ENCODE measurements around the gene TCERG1L.

The TCERG1L gene

GRCh38 chr10:131311661-131312477 is at the start of gene TCERG1L:
Gene TCERG1L, minus strand, starts transcription at chr10:131311721. Its CDS starts 86 bp downstream, at chr10:131311635.
- no peaks in the 10 kb centered on the region for H3K27me3 ChIP-seq (ENCODE audit: control insufficient read depth, insufficient read depth, low read length)
- H3K27ac ChIP-seq (ENCODE audit: low read length), result no peak within 1 kb of the TSS
- no CpG with 5 or more reads among the region's 104 CpGs for WGBS (ENCODE audit: insufficient coverage, insufficient read length)
- peaks cover 28% of the 10 kb centered on the region for H3K9me3 ChIP-seq (ENCODE audit: control insufficient read depth, insufficient read depth, low read length)
- H3K36me3 ChIP-seq (ENCODE audit: control insufficient read depth, insufficient read depth, low read length), result no peaks in the 10 kb centered on the region
- DNase-seq (ENCODE audit: low read depth, low spot score), result no peak
- no peak within 1 kb of the TSS for H3K4me3 ChIP-seq (ENCODE audit: low read length)
- no peaks in the 10 kb centered on the region for H3K4me1 ChIP-seq (ENCODE audit: control insufficient read depth, insufficient read depth, low read length)

- Histone ChIP-seq H3K36me3 (ENCODE audit: control insufficient read depth, insufficient read depth, low read length) (no peaks in the 10 kb centered on the region), H3K4me3 (ENCODE audit: low read length) (no peak overlapping the region), H3K4me1 (ENCODE audit: control insufficient read depth, insufficient read depth, low read length) (no peaks in the 10 kb centered on the region), H3K27ac (ENCODE audit: low read length) (no peak overlapping the region), H3K9me3 (ENCODE audit: control insufficient read depth, insufficient read depth, low read length) (peaks cover 28% of the 10 kb centered on the region), H3K27me3 (ENCODE audit: control insufficient read depth, insufficient read depth, low read length) (no peaks in the 10 kb centered on the region)
- no peak for DNase-seq (ENCODE audit: low read depth, low spot score)
- no CpG with 5 or more reads among the region's 13 CpGs for WGBS (ENCODE audit: insufficient coverage, insufficient read length)
These were observed 47.4 kb upstream of the TCERG1L start for GRCh38 chr10:131358741-131359442.

- no peaks in the 10 kb centered on the region for H3K36me3 ChIP-seq (ENCODE audit: control insufficient read depth, insufficient read depth, low read length)
- H3K9me3 ChIP-seq (ENCODE audit: control insufficient read depth, insufficient read depth, low read length), result peaks cover 18% of the 10 kb centered on the region
- H3K4me3 ChIP-seq (ENCODE audit: low read length), result no peak overlapping the region
- no CpG with 5 or more reads among the region's 7 CpGs for WGBS (ENCODE audit: insufficient coverage, insufficient read length)
- H3K4me1 ChIP-seq (ENCODE audit: control insufficient read depth, insufficient read depth, low read length), result no peaks in the 10 kb centered on the region
- H3K27ac ChIP-seq (ENCODE audit: low read length), result no peak overlapping the region
- H3K27me3 ChIP-seq (ENCODE audit: control insufficient read depth, insufficient read depth, low read length), result no peaks in the 10 kb centered on the region
- DNase-seq (ENCODE audit: low read depth, low spot score), result no peak
These were observed 44.9 kb upstream of the TCERG1L start for GRCh38 chr10:131356442-131356841.

GRCh38 chr10:131355881-131356280 is 44.4 kb upstream of the TCERG1L start:
- H3K36me3 ChIP-seq (ENCODE audit: control insufficient read depth, insufficient read depth, low read length), result no peaks in the 10 kb centered on the region
- no peak overlapping the region for H3K27ac ChIP-seq (ENCODE audit: low read length)
- H3K9me3 ChIP-seq (ENCODE audit: control insufficient read depth, insufficient read depth, low read length), result peaks cover 18% of the 10 kb centered on the region
- WGBS (ENCODE audit: insufficient coverage, insufficient read length), result no CpG with 5 or more reads among the region's 4 CpGs
- no peaks in the 10 kb centered on the region for H3K4me1 ChIP-seq (ENCODE audit: control insufficient read depth, insufficient read depth, low read length)
- no peak overlapping the region for H3K4me3 ChIP-seq (ENCODE audit: low read length)
- no peaks in the 10 kb centered on the region for H3K27me3 ChIP-seq (ENCODE audit: control insufficient read depth, insufficient read depth, low read length)
- no peak for DNase-seq (ENCODE audit: low read depth, low spot score)

GRCh38 chr10:131355056-131355455 is 43.5 kb upstream of the TCERG1L start:
- no CpG with 5 or more reads among the region's 8 CpGs for WGBS (ENCODE audit: insufficient coverage, insufficient read length)
- Histone ChIP-seq H3K4me1 (ENCODE audit: control insufficient read depth, insufficient read depth, low read length) (no peaks in the 10 kb centered on the region), H3K27ac (ENCODE audit: low read length) (no peak overlapping the region), H3K27me3 (ENCODE audit: control insufficient read depth, insufficient read depth, low read length) (no peaks in the 10 kb centered on the region), H3K4me3 (ENCODE audit: low read length) (no peak overlapping the region), H3K36me3 (ENCODE audit: control insufficient read depth, insufficient read depth, low read length) (no peaks in the 10 kb centered on the region), H3K9me3 (ENCODE audit: control insufficient read depth, insufficient read depth, low read length) (peaks cover 20% of the 10 kb centered on the region)
- no peak for DNase-seq (ENCODE audit: low read depth, low spot score)

GRCh38 chr10:131354380-131354779 is 42.9 kb upstream of the TCERG1L start:
- H3K27me3 ChIP-seq (ENCODE audit: control insufficient read depth, insufficient read depth, low read length), result no peaks in the 10 kb centered on the region
- H3K9me3 ChIP-seq (ENCODE audit: control insufficient read depth, insufficient read depth, low read length), result peaks cover 18% of the 10 kb centered on the region
- DNase-seq (ENCODE audit: low read depth, low spot score), result no peak
- H3K36me3 ChIP-seq (ENCODE audit: control insufficient read depth, insufficient read depth, low read length), result no peaks in the 10 kb centered on the region
- no peaks in the 10 kb centered on the region for H3K4me1 ChIP-seq (ENCODE audit: control insufficient read depth, insufficient read depth, low read length)
- no peak overlapping the region for H3K27ac ChIP-seq (ENCODE audit: low read length)
- no CpG with 5 or more reads among the region's 9 CpGs for WGBS (ENCODE audit: insufficient coverage, insufficient read length)
- no peak overlapping the region for H3K4me3 ChIP-seq (ENCODE audit: low read length)

GRCh38 chr10:131352765-131353290 is 41.3 kb upstream of the TCERG1L start:
- H3K36me3 ChIP-seq (ENCODE audit: control insufficient read depth, insufficient read depth, low read length), result no peaks in the 10 kb centered on the region
- no peak for DNase-seq (ENCODE audit: low read depth, low spot score)
- H3K9me3 ChIP-seq (ENCODE audit: control insufficient read depth, insufficient read depth, low read length), result peaks cover 19% of the 10 kb centered on the region
- no CpG with 5 or more reads among the region's 7 CpGs for WGBS (ENCODE audit: insufficient coverage, insufficient read length)
- no peak overlapping the region for H3K4me3 ChIP-seq (ENCODE audit: low read length)
- H3K4me1 ChIP-seq (ENCODE audit: control insufficient read depth, insufficient read depth, low read length), result no peaks in the 10 kb centered on the region
- H3K27me3 ChIP-seq (ENCODE audit: control insufficient read depth, insufficient read depth, low read length), result no peaks in the 10 kb centered on the region
- no peak overlapping the region for H3K27ac ChIP-seq (ENCODE audit: low read length)

GRCh38 chr10:131350660-131351059 is 39.1 kb upstream of the TCERG1L start:
- Histone ChIP-seq H3K9me3 (ENCODE audit: control insufficient read depth, insufficient read depth, low read length) (peaks cover 21% of the 10 kb centered on the region), H3K4me3 (ENCODE audit: low read length) (no peak overlapping the region), H3K27me3 (ENCODE audit: control insufficient read depth, insufficient read depth, low read length) (no peaks in the 10 kb centered on the region), H3K4me1 (ENCODE audit: control insufficient read depth, insufficient read depth, low read length) (no peaks in the 10 kb centered on the region), H3K27ac (ENCODE audit: low read length) (no peak overlapping the region), H3K36me3 (ENCODE audit: control insufficient read depth, insufficient read depth, low read length) (no peaks in the 10 kb centered on the region)
- WGBS (ENCODE audit: insufficient coverage, insufficient read length), result no CpG with 5 or more reads among the region's 10 CpGs
- DNase-seq (ENCODE audit: low read depth, low spot score), result no peak

GRCh38 chr10:131350245-131350644 is 38.7 kb upstream of the TCERG1L start:
- H3K9me3 ChIP-seq (ENCODE audit: control insufficient read depth, insufficient read depth, low read length), result peaks cover 21% of the 10 kb centered on the region
- H3K27ac ChIP-seq (ENCODE audit: low read length), result no peak overlapping the region
- no peaks in the 10 kb centered on the region for H3K4me1 ChIP-seq (ENCODE audit: control insufficient read depth, insufficient read depth, low read length)
- no peak for DNase-seq (ENCODE audit: low read depth, low spot score)
- no peaks in the 10 kb centered on the region for H3K27me3 ChIP-seq (ENCODE audit: control insufficient read depth, insufficient read depth, low read length)
- WGBS (ENCODE audit: insufficient coverage, insufficient read length), result no CpG with 5 or more reads among the region's 5 CpGs
- no peak overlapping the region for H3K4me3 ChIP-seq (ENCODE audit: low read length)
- no peaks in the 10 kb centered on the region for H3K36me3 ChIP-seq (ENCODE audit: control insufficient read depth, insufficient read depth, low read length)

GRCh38 chr10:131346456-131346855 is 34.9 kb upstream of the TCERG1L start:
- no CpG with 5 or more reads among the region's 5 CpGs for WGBS (ENCODE audit: insufficient coverage, insufficient read length)
- H3K4me1 ChIP-seq (ENCODE audit: control insufficient read depth, insufficient read depth, low read length), result no peaks in the 10 kb centered on the region
- no peaks in the 10 kb centered on the region for H3K27me3 ChIP-seq (ENCODE audit: control insufficient read depth, insufficient read depth, low read length)
- H3K27ac ChIP-seq (ENCODE audit: low read length), result no peak overlapping the region
- DNase-seq (ENCODE audit: low read depth, low spot score), result no peak
- H3K4me3 ChIP-seq (ENCODE audit: low read length), result no peak overlapping the region
- H3K36me3 ChIP-seq (ENCODE audit: control insufficient read depth, insufficient read depth, low read length), result no peaks in the 10 kb centered on the region
- peaks cover 22% of the 10 kb centered on the region for H3K9me3 ChIP-seq (ENCODE audit: control insufficient read depth, insufficient read depth, low read length)

Measured in iPS DF 6.9 (cell line).